ENCODE data around the gene MFGE8. TPM values are rescaled to one million over a fixed set of nuclear protein-coding genes. Genes with fewer than 3 reads are reported as not detected.

MFGE8 gene
- polyA plus RNA-seq, 4 donors, result 4.0 to 104 (median 22.2) TPM

DNA sequence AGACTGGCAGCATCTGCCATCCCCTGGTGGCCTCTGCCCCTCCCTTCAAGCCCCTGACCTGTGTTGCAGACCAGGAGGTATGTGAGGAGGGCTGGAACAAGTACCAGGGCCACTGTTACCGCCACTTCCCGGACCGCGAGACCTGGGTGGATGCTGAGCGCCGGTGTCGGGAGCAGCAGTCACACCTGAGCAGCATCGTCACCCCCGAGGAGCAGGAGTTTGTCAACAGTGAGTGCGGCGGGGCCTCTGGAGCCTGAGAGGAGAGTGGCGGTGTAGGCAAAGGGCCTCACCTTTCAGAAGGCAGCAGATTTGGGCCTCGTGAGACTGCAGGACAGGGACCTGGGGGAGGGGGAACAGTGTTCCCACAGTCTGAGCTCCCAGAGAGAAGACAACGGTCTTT is 41.9 kb downstream of the MFGE8 start:
- no peak for FAIRE-seq
- H3K27me3 ChIP-seq (ENCODE audit: control insufficient read depth in 3 of 3, insufficient read depth in 3 of 3, low read length in 3 of 3), result peaks cover 0 to 14% (median 0%) of the 10 kb centered on the region in 3 donors

GRCh38 chr15:88866295-88866881 is 46.8 kb downstream of the MFGE8 start:
- FAIRE-seq (no peak), DNase-seq (no peak)
- WGBS, 3 donors, result 87 to 91% (median 89%) methylated on average over 10 of the region's 10 CpGs
- H3K27me3 ChIP-seq (ENCODE audit: control insufficient read depth in 3 of 3, insufficient read depth in 3 of 3, low read length in 3 of 3), result peaks cover 0 to 6% (median 0%) of the 10 kb centered on the region in 3 donors
- H3K4me1 ChIP-seq (ENCODE audit: control insufficient read depth in 3 of 3, insufficient read depth in 2 of 3, low read depth in 1 of 3, low read length in 2 of 3), result no peaks in the 10 kb centered on the region
- H3K9me3 ChIP-seq (ENCODE audit: control insufficient read depth in 2 of 2, insufficient read depth in 1 of 2, low read depth in 1 of 2, low read length in 1 of 2), result no peaks in the 10 kb centered on the region
- no peaks in the 10 kb centered on the region for H3K36me3 ChIP-seq (ENCODE audit: control insufficient read depth in 3 of 3, insufficient read depth in 2 of 3, low read depth in 1 of 3, low read length in 3 of 3)
- no peak overlapping the region for H3K4me3 ChIP-seq (ENCODE audit: low read depth in 1 of 3, low read length in 3 of 3)
- H3K27ac ChIP-seq (ENCODE audit: low read depth in 1 of 3, low read length in 2 of 3), result no peak overlapping the region

More for the DNA sequence above, 41.9 kb downstream of the MFGE8 start:
- no peak overlapping the region for H3K4me3 ChIP-seq (ENCODE audit: low read depth in 1 of 3, low read length in 3 of 3)
- no peak for DNase-seq
- H3K9me3 ChIP-seq (ENCODE audit: control insufficient read depth in 2 of 2, insufficient read depth in 1 of 2, low read depth in 1 of 2, low read length in 1 of 2), result no peaks in the 10 kb centered on the region
- no peaks in the 10 kb centered on the region for H3K4me1 ChIP-seq (ENCODE audit: control insufficient read depth in 3 of 3, insufficient read depth in 2 of 3, low read depth in 1 of 3, low read length in 2 of 3)
- no peaks in the 10 kb centered on the region for H3K36me3 ChIP-seq (ENCODE audit: control insufficient read depth in 3 of 3, insufficient read depth in 2 of 3, low read depth in 1 of 3, low read length in 3 of 3)
- 66 to 75% (median 74%) methylated on average over 13 to 14 of the region's 14 CpGs for WGBS, 3 donors
- no peak overlapping the region for H3K27ac ChIP-seq (ENCODE audit: low read depth in 1 of 3, low read length in 2 of 3)

DNA sequence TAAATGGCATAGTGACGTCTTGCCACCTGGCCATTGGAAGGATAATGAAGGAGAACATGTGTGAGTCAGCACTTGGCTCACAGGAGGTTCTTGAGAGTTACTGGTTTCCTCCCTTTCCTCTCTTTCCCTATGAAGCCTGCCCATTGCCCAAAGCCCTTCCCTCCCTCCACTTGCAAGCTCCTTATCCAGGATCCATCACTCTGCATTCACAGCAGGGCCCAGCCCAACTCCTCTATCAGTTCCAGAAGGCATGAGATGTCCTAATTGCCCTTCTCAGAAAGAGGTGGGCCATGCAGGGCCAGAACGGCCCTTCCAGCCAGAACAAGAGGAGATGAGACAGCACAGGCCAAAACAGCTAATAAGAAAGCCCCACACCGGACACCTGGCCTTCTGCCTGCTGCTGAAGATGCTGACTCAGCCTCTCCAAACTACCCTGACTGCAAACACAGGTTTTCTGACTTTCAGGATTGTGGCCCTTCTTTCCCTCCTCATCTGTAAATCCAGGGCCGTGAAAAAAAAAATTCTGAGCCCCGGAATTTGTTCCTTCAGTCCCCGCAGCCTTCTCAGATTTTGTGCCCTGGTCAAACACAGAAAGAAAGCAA is 47.6 kb downstream of the MFGE8 start:
- Histone ChIP-seq H3K27ac (ENCODE audit: low read depth in 1 of 3, low read length in 2 of 3) (no peak overlapping the region), H3K4me1 (ENCODE audit: control insufficient read depth in 3 of 3, insufficient read depth in 2 of 3, low read depth in 1 of 3, low read length in 2 of 3) (no peaks in the 10 kb centered on the region), H3K27me3 (ENCODE audit: control insufficient read depth in 3 of 3, insufficient read depth in 3 of 3, low read length in 3 of 3) (peaks cover 0 to 2% (median 0%) of the 10 kb centered on the region in 3 donors), H3K36me3 (ENCODE audit: control insufficient read depth in 3 of 3, insufficient read depth in 2 of 3, low read depth in 1 of 3, low read length in 3 of 3) (no peaks in the 10 kb centered on the region), H3K9me3 (ENCODE audit: control insufficient read depth in 2 of 2, insufficient read depth in 1 of 2, low read depth in 1 of 2, low read length in 1 of 2) (no peaks in the 10 kb centered on the region), H3K4me3 (ENCODE audit: low read depth in 1 of 3, low read length in 3 of 3) (no peak overlapping the region)
- FAIRE-seq, result no peak
- DNase-seq, result no peak
- 61 to 72% (median 65%) methylated on average over 6 of the region's 6 CpGs for WGBS, 3 donors

DNA sequence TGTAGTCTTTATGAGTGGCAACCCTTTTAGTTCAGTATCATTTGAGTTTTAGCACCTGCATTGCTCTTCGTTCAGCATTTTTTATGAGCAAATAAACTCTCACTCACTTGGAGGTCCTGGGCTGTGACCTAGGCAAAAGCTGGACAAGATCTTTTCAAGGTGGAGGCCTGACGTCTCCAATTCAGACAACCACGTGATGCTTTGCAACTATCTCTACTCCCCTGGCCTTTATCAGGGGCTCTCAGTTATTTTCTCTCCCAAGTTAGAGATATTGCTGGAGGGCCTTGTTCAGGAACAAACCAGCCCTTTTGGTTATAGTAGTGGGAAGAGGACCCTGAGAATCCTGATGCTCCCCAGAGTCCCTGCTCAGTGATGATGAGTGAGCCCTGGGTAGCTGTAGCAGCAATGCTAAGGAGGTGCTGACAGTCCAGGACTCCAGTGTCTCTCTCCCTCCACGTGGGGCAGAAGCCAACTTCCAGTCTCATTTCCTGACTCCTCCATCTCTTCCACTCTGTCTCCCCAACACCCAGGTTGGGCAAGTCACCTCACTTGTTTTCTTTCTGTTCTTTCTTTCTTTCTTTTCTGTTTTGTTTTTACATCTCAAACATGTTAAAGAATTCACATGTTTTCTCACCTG is 48.2 kb downstream of the MFGE8 start:
- DNase-seq, result no peak
- Histone ChIP-seq H3K27me3 (ENCODE audit: control insufficient read depth in 3 of 3, insufficient read depth in 3 of 3, low read length in 3 of 3) (peaks cover 0 to 2% (median 0%) of the 10 kb centered on the region in 3 donors), H3K9me3 (ENCODE audit: control insufficient read depth in 2 of 2, insufficient read depth in 1 of 2, low read depth in 1 of 2, low read length in 1 of 2) (no peaks in the 10 kb centered on the region), H3K27ac (ENCODE audit: low read depth in 1 of 3, low read length in 2 of 3) (no peak overlapping the region), H3K4me1 (ENCODE audit: control insufficient read depth in 3 of 3, insufficient read depth in 2 of 3, low read depth in 1 of 3, low read length in 2 of 3) (no peaks in the 10 kb centered on the region), H3K4me3 (ENCODE audit: low read depth in 1 of 3, low read length in 3 of 3) (no peak overlapping the region), H3K36me3 (ENCODE audit: control insufficient read depth in 3 of 3, insufficient read depth in 2 of 3, low read depth in 1 of 3, low read length in 3 of 3) (no peaks in the 10 kb centered on the region)
- FAIRE-seq, result no peak
- WGBS, 3 donors, result 61 to 72% (median 63%) methylated on average over 4 of the region's 4 CpGs

- H3K36me3 ChIP-seq (ENCODE audit: control insufficient read depth in 3 of 3, insufficient read depth in 2 of 3, low read depth in 1 of 3, low read length in 3 of 3), result no peaks in the 10 kb centered on the region
- no peaks in the 10 kb centered on the region for H3K9me3 ChIP-seq (ENCODE audit: control insufficient read depth in 2 of 2, insufficient read depth in 1 of 2, low read depth in 1 of 2, low read length in 1 of 2)
- H3K4me3 ChIP-seq (ENCODE audit: low read depth in 1 of 3, low read length in 3 of 3), result no peak overlapping the region
- DNase-seq (no peak), FAIRE-seq (no peak)
- H3K27ac ChIP-seq (ENCODE audit: low read depth in 1 of 3, low read length in 2 of 3), result no peak overlapping the region
- no peaks in the 10 kb centered on the region for H3K4me1 ChIP-seq (ENCODE audit: control insufficient read depth in 3 of 3, insufficient read depth in 2 of 3, low read depth in 1 of 3, low read length in 2 of 3)
- H3K27me3 ChIP-seq (ENCODE audit: control insufficient read depth in 3 of 3, insufficient read depth in 3 of 3, low read length in 3 of 3), result peaks cover 0 to 2% (median 0%) of the 10 kb centered on the region in 3 donors
- 32 to 55% (median 40%) methylated on average over 1 of the region's 1 CpG for WGBS, 3 donors
These were observed 49.8 kb downstream of the MFGE8 start for GRCh38 chr15:88863412-88863811.

- Histone ChIP-seq H3K4me1 (ENCODE audit: control insufficient read depth in 3 of 3, insufficient read depth in 2 of 3, low read depth in 1 of 3, low read length in 2 of 3) (no peaks in the 10 kb centered on the region), H3K4me3 (ENCODE audit: low read depth in 1 of 3, low read length in 3 of 3) (no peak overlapping the region), H3K36me3 (ENCODE audit: control insufficient read depth in 3 of 3, insufficient read depth in 2 of 3, low read depth in 1 of 3, low read length in 3 of 3) (no peaks in the 10 kb centered on the region), H3K9me3 (ENCODE audit: control insufficient read depth in 2 of 2, insufficient read depth in 1 of 2, low read depth in 1 of 2, low read length in 1 of 2) (peaks cover 0 to 5% of the 10 kb centered on the region in 2 donors), H3K27me3 (ENCODE audit: control insufficient read depth in 3 of 3, insufficient read depth in 3 of 3, low read length in 3 of 3) (no peaks in the 10 kb centered on the region), H3K27ac (ENCODE audit: low read depth in 1 of 3, low read length in 2 of 3) (no peak overlapping the region)
- FAIRE-seq, result no peak
- WGBS, 3 donors, result 59 to 70% (median 66%) methylated on average over 7 of the region's 7 CpGs
- no peak for DNase-seq
These were observed 53.0 kb downstream of the MFGE8 start for GRCh38 chr15:88860212-88860611.

- Histone ChIP-seq H3K4me3 (ENCODE audit: low read depth in 1 of 3, low read length in 3 of 3) (no peak overlapping the region), H3K27ac (ENCODE audit: low read depth in 1 of 3, low read length in 2 of 3) (no peak overlapping the region), H3K4me1 (ENCODE audit: control insufficient read depth in 3 of 3, insufficient read depth in 2 of 3, low read depth in 1 of 3, low read length in 2 of 3) (no peaks in the 10 kb centered on the region), H3K9me3 (ENCODE audit: control insufficient read depth in 2 of 2, insufficient read depth in 1 of 2, low read depth in 1 of 2, low read length in 1 of 2) (peaks cover 0 to 9% of the 10 kb centered on the region in 2 donors), H3K27me3 (ENCODE audit: control insufficient read depth in 3 of 3, insufficient read depth in 3 of 3, low read length in 3 of 3) (no peaks in the 10 kb centered on the region), H3K36me3 (ENCODE audit: control insufficient read depth in 3 of 3, insufficient read depth in 2 of 3, low read depth in 1 of 3, low read length in 3 of 3) (no peaks in the 10 kb centered on the region)
- FAIRE-seq, result no peak
- 54 to 77% (median 62%) methylated on average over 7 of the region's 7 CpGs for WGBS, 3 donors
- DNase-seq, result no peak
These were observed 53.6 kb downstream of the MFGE8 start for GRCh38 chr15:88859550-88859949.

DNA sequence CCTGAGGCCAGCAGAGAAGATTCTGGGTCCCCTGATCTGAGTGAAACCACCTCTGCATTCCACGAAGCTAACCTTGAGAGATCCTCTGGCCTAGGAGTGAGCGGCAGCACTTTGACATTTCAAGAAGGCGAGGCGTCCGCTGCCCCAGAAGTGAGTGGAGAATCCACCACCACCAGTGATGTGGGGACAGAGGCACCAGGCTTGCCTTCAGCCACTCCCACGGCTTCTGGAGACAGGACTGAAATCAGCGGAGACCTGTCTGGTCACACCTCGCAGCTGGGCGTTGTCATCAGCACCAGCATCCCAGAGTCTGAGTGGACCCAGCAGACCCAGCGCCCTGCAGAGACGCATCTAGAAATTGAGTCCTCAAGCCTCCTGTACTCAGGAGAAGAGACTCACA is 54.2 kb downstream of the MFGE8 start:
- WGBS, 3 donors, result 84 to 89% (median 86%) methylated on average over 11 of the region's 11 CpGs

More for the DNA sequence above, 54.2 kb downstream of the MFGE8 start:
- H3K27me3 ChIP-seq (ENCODE audit: control insufficient read depth in 3 of 3, insufficient read depth in 3 of 3, low read length in 3 of 3), result no peaks in the 10 kb centered on the region
- FAIRE-seq (no peak), DNase-seq (no peak)
- no peaks in the 10 kb centered on the region for H3K36me3 ChIP-seq (ENCODE audit: control insufficient read depth in 3 of 3, insufficient read depth in 2 of 3, low read depth in 1 of 3, low read length in 3 of 3)
- H3K4me3 ChIP-seq (ENCODE audit: low read depth in 1 of 3, low read length in 3 of 3), result no peak overlapping the region
- H3K9me3 ChIP-seq (ENCODE audit: control insufficient read depth in 2 of 2, insufficient read depth in 1 of 2, low read depth in 1 of 2, low read length in 1 of 2), result peaks cover 0 to 9% of the 10 kb centered on the region in 2 donors
- no peaks in the 10 kb centered on the region for H3K4me1 ChIP-seq (ENCODE audit: control insufficient read depth in 3 of 3, insufficient read depth in 2 of 3, low read depth in 1 of 3, low read length in 2 of 3)
- no peak overlapping the region for H3K27ac ChIP-seq (ENCODE audit: low read depth in 1 of 3, low read length in 2 of 3)

Data from small intestine (tissue), 7 donors.